ENCODE measurements around the gene IRAG1.

DNA sequence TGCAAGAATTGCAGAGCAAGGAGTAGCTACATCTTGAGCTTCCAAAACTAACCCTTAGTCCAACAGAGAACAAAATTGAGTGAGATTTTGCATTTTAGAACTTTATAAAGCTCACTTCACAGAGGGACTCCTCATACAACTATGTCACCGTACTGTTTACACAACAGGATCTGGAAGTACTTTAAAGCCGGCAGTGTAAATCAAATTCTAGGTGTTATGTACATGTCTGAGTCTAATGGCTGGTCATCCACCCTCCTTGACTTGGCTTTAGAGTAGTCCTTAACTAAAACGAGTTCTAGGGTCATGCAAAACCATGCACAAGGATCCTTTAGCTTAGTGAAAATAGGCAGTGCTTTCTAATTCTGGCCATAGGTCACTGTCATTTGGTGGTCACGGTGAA, 23.5 kb downstream of the IRAG1 start:
- TF ChIP-seq POLR2A (IDR thresholded peaks at IDR 0.05; ENCODE audit: low read length) (no peak), GATA1 (IDR thresholded peaks at IDR 0.05; ENCODE audit: low read depth, low read length) (no peak)

Data from erythroblast (primary cell).